GM23248 (cell line): Measurements from ENCODE around the gene PSMA7. TPM values are rescaled to one million over a fixed set of nuclear protein-coding genes. Genes with fewer than 3 reads are reported as not detected.

Experiments
- DNase-seq: peaks from one replicate; pipeline ENCODE4 v3.0.0-alpha.2; 2015
- H2AFZ ChIP-seq: fragments of 200-600 bp; sonication (generic); 2 replicates; pipeline ENCODE4 v1.6.1; 2016; ENCODE audit warnings: antibody characterized with exemption
- H3F3A ChIP-seq: fragments of 200-600 bp; sonication (generic); 2 replicates; pipeline ENCODE4 v1.6.1; 2016; ENCODE audit warnings: mild to moderate bottlenecking, antibody characterized with exemption, mixed run types; ENCODE audit not compliant: insufficient read depth
- H3K27ac ChIP-seq: fragments of 200-600 bp; sonication (generic); 2 replicates; pipeline ENCODE4 v1.5.1; 2016; ENCODE audit warnings: mild to moderate bottlenecking
- H3K27me3 ChIP-seq: fragments of 200-600 bp; sonication (generic); replicated peaks from 2 replicates; pipeline ENCODE4 v1.6.1; 2016; ENCODE audit warnings: mild to moderate bottlenecking; ENCODE audit not compliant: insufficient read depth
- H3K36me3 ChIP-seq: fragments of 200-600 bp; sonication (generic); 2 replicates; pipeline ENCODE4 v1.6.1; 2016; ENCODE audit warnings: low read depth, mild to moderate bottlenecking
- H3K4me1 ChIP-seq: fragments of 200-600 bp; sonication (generic); 2 replicates; pipeline ENCODE4 v1.6.1; 2016; ENCODE audit warnings: mild to moderate bottlenecking; ENCODE audit not compliant: insufficient read depth
- H3K4me2 ChIP-seq: fragments of 200-600 bp; sonication (generic); one replicate; pipeline ENCODE4 v1.6.1; 2016; ENCODE audit warnings: mild to moderate bottlenecking; ENCODE audit not compliant: unreplicated experiment
- H3K4me3 ChIP-seq: fragments of 200-600 bp; sonication (generic); 2 replicates; pipeline ENCODE4 v1.5.1; 2016; ENCODE audit warnings: mild to moderate bottlenecking
- H3K79me2 ChIP-seq: fragments of 200-600 bp; sonication (generic); 2 replicates; pipeline ENCODE4 v1.6.1; 2016; ENCODE audit warnings: mild to moderate bottlenecking; ENCODE audit not compliant: insufficient read depth
- H3K9ac ChIP-seq: fragments of 200-600 bp; sonication (generic); 2 replicates; pipeline ENCODE4 v1.6.1; 2016; ENCODE audit warnings: mild to moderate bottlenecking
- H3K9me2 ChIP-seq: fragments of 200-600 bp; sonication (generic); 2 replicates; pipeline ENCODE4 v1.6.1; 2016; ENCODE audit warnings: mixed run types, mild to moderate bottlenecking, moderate library complexity; ENCODE audit not compliant: insufficient read depth
- H3K9me3 ChIP-seq: fragments of 200-600 bp; sonication (generic); one replicate; pipeline ENCODE4 v1.6.1; 2017; ENCODE audit warnings: low read depth
- H4K20me1 ChIP-seq: fragments of 200-600 bp; sonication (generic); 2 replicates; pipeline ENCODE4 v1.6.0; 2016; ENCODE audit not compliant: insufficient read depth
- EZH2 ChIP-seq: fragments of 200-600 bp; sonication (generic); IDR thresholded peaks from 2 replicates; pipeline ENCODE4 v1.6.1; 2018; ENCODE audit warnings: antibody characterized with exemption, mild to moderate bottlenecking; ENCODE audit not compliant: insufficient read depth, poor library complexity, severe bottlenecking
- EZH2phosphoT487 ChIP-seq: fragments of 200-600 bp; sonication (generic); IDR thresholded peaks from 2 replicates; pipeline ENCODE4 v1.6.1; 2018; ENCODE audit warnings: antibody characterized with exemption, moderate library complexity, mild to moderate bottlenecking, low read depth; ENCODE audit not compliant: insufficient read depth
- WGBS, 2 experiments: methylation state at CpG; one replicate each; pipeline ENCODE4 v1.1.6; 2015 to 2017; ENCODE audit warnings: low lambda C conversion rate in 2 of 2, low coverage in 1 of 2; ENCODE audit errors: missing lambda C conversion rate in 2 of 2; 5-methylcytosine and 5-hydroxymethylcytosine counted together
- in situ Hi-C: fragments of 300-500 bp; cut with MboI; formaldehyde crosslinking; loops from 2 replicates; pipeline ENCODE4 v1.15.0; 2020
- polyA plus RNA-seq: library from polyadenylated mRNA; unstranded; fragments of >200 nt; fragmentation: Nextera tagmentation; extraction: Ambion mirVana; gene quantifications from 2 replicates; pipeline ENCODE4 v1.2.1, GENCODE V29; 2016
- total RNA-seq: library from RNA; depleted of rRNA; stranded (reverse); fragments of >200 nt; shearing (Covaris generic); gene quantifications from 2 replicates; pipeline ENCODE4 v1.2.3, GENCODE V29; 2014

PSMA7 gene
- total and polyA plus RNA-seq, 2 experiments from 2014 or later = 268 to 488 TPM

GRCh38 chr20:62160253-62160652 lies 17.1 kb upstream of the PSMA7 start:
- H3K4me3 ChIP-seq = no peak overlapping the region
- TF ChIP-seq EZH2 (no peak), EZH2phosphoT487 (no peak)
- WGBS, 2 experiments = 96% methylated on average over 6 to 9 of the region's 9 CpGs
- peaks cover 15% of the 10 kb centered on the region for H3K4me1 ChIP-seq
- no peaks in the 10 kb centered on the region; the same call in 1 of the 2 replicates for H3K36me3 ChIP-seq
- peaks cover 60% of the 10 kb centered on the region for H3K79me2 ChIP-seq
- no peak overlapping the region for H3K9ac ChIP-seq
- DNase-seq = no peak
- H3F3A ChIP-seq = no peaks in the 10 kb centered on the region
- no peak overlapping the region for H2AFZ ChIP-seq
- peaks cover 3% of the 10 kb centered on the region; the same call in 1 of the 2 replicates for H4K20me1 ChIP-seq
- in situ Hi-C loops = no loop called here
- no peak overlapping the region for H3K4me2 ChIP-seq
- H3K9me2 ChIP-seq = no peaks in the 10 kb centered on the region
- H3K27me3 ChIP-seq = no peaks in the 10 kb centered on the region
- no peaks in the 10 kb centered on the region for H3K9me3 ChIP-seq
- no peak overlapping the region for H3K27ac ChIP-seq

- peaks cover 64% of the 10 kb centered on the region for H3K79me2 ChIP-seq
- no peak for TF ChIP-seq EZH2phosphoT487
- peak; percentile 72 for DNase-seq
- no peak overlapping the region for H3K4me2 ChIP-seq
- no peaks in the 10 kb centered on the region for H3K27me3 ChIP-seq
- no peaks in the 10 kb centered on the region for H3K9me2 ChIP-seq
- no peaks in the 10 kb centered on the region; the same call in 1 of the 2 replicates for H3K36me3 ChIP-seq
- H2AFZ ChIP-seq = no peak overlapping the region
- 54 to 55% methylated on average over 13 to 14 of the region's 14 CpGs for WGBS, 2 experiments
- H3K4me1 ChIP-seq = peaks cover 15% of the 10 kb centered on the region
- no peaks in the 10 kb centered on the region for H3F3A ChIP-seq
- no peak overlapping the region for H3K9ac ChIP-seq
- no peaks in the 10 kb centered on the region for H3K9me3 ChIP-seq
- H3K4me3 ChIP-seq = no peak overlapping the region
- peaks cover 7% of the 10 kb centered on the region; the same call in 1 of the 2 replicates for H4K20me1 ChIP-seq
- in situ Hi-C loops = no loop called here
- H3K27ac ChIP-seq = no peak overlapping the region
Measured at GRCh38 chr20:62159839-62160238, 16.6 kb upstream of the PSMA7 start.

- H3K36me3 ChIP-seq = no peaks in the 10 kb centered on the region; the same call in 1 of the 2 replicates
- H3K9me3 ChIP-seq = no peaks in the 10 kb centered on the region
Measured at GRCh38 chr20:62159052-62159451, 15.9 kb upstream of the PSMA7 start.

GRCh38 chr20:62158541-62158940 lies 15.3 kb upstream of the PSMA7 start:
- no peaks in the 10 kb centered on the region for H3F3A ChIP-seq
- H3K4me3 ChIP-seq = no peak overlapping the region
- H3K4me1 ChIP-seq = peaks cover 15% of the 10 kb centered on the region
- H3K9me3 ChIP-seq = no peaks in the 10 kb centered on the region
- peaks cover 77% of the 10 kb centered on the region for H3K79me2 ChIP-seq
- no peaks in the 10 kb centered on the region for H3K9me2 ChIP-seq
- H3K36me3 ChIP-seq = no peaks in the 10 kb centered on the region; the same call in 1 of the 2 replicates
- no peak overlapping the region for H3K9ac ChIP-seq
- no peak overlapping the region for H3K4me2 ChIP-seq
- H2AFZ ChIP-seq = no peak overlapping the region
- H3K27ac ChIP-seq = no peak overlapping the region
- H4K20me1 ChIP-seq = peaks cover 7% of the 10 kb centered on the region; the same call in 1 of the 2 replicates
- in situ Hi-C loops = no loop called here
- TF ChIP-seq EZH2 = no peak
- TF ChIP-seq EZH2phosphoT487 = no peak
- H3K27me3 ChIP-seq = no peaks in the 10 kb centered on the region
- DNase-seq = no peak
- WGBS, 2 experiments = 96 to 98% methylated on average over 22 of the region's 22 CpGs

More at GRCh38 chr20:62159052-62159451, 15.9 kb upstream of the PSMA7 start:
- Histone ChIP-seq H3K79me2 (peaks cover 72% of the 10 kb centered on the region), H3K27ac (no peak overlapping the region), H3F3A (no peaks in the 10 kb centered on the region), H3K4me2 (no peak overlapping the region), H4K20me1 (peaks cover 7% of the 10 kb centered on the region; the same call in 1 of the 2 replicates), H3K27me3 (no peaks in the 10 kb centered on the region), H3K4me3 (no peak overlapping the region), H3K4me1 (peaks cover 15% of the 10 kb centered on the region), H3K9ac (no peak overlapping the region), H3K9me2 (no peaks in the 10 kb centered on the region), H2AFZ (no peak overlapping the region)
- in situ Hi-C loops = no loop called here
- no peak for DNase-seq
- WGBS, 2 experiments = 92 to 93% methylated on average over 11 of the region's 11 CpGs
- TF ChIP-seq EZH2phosphoT487 = no peak
- no peak for TF ChIP-seq EZH2

GRCh38 chr20:62158088-62158400 lies 14.8 kb upstream of the PSMA7 start:
- Histone ChIP-seq H3K36me3 (no peaks in the 10 kb centered on the region; the same call in 1 of the 2 replicates), H3K27me3 (no peaks in the 10 kb centered on the region), H3K4me2 (no peak overlapping the region), H3K9ac (no peak overlapping the region), H3K4me1 (peaks cover 15% of the 10 kb centered on the region), H3K9me2 (no peaks in the 10 kb centered on the region), H3F3A (no peaks in the 10 kb centered on the region), H3K4me3 (no peak overlapping the region), H3K9me3 (no peaks in the 10 kb centered on the region), H3K27ac (no peak overlapping the region), H4K20me1 (peaks cover 7% of the 10 kb centered on the region; the same call in 1 of the 2 replicates), H3K79me2 (peaks cover 82% of the 10 kb centered on the region), H2AFZ (no peak overlapping the region)
- 92 to 95% methylated on average over 12 of the region's 12 CpGs for WGBS, 2 experiments
- in situ Hi-C loops = no loop called here
- no peak for DNase-seq
- TF ChIP-seq EZH2phosphoT487 (no peak), EZH2 (no peak)
